IPS-15b (cell line): ENCODE measurements around the gene S100PBP.
"Not testable (repeated sequence)": the region's sequence is repeated elsewhere in the genome, so short reads cannot be mapped to it uniquely, and the experiment has no call there.

Experiments
- H3K27me3 ChIP-seq: one replicate; pipeline ENCODE4 v1.6.1; 2013; ENCODE audit warnings: low read length; ENCODE audit not compliant: control insufficient read depth, insufficient read depth
- H3K36me3 ChIP-seq: one replicate; pipeline ENCODE4 v1.6.1; 2013; ENCODE audit warnings: low read length; ENCODE audit not compliant: control insufficient read depth, insufficient read depth
- H3K4me1 ChIP-seq: one replicate; pipeline ENCODE4 v1.6.1; 2013; ENCODE audit warnings: mild to moderate bottlenecking, low read length; ENCODE audit not compliant: control insufficient read depth, insufficient read depth
- H3K4me3 ChIP-seq: one replicate; pipeline ENCODE4 v1.5.1; 2013; ENCODE audit warnings: low read depth, low read length
- H3K9ac ChIP-seq: one replicate; pipeline ENCODE4 v1.6.1; 2013; ENCODE audit warnings: low read depth, mild to moderate bottlenecking, low read length
- H3K9me3 ChIP-seq: one replicate; pipeline ENCODE4 v1.6.1; 2013; ENCODE audit warnings: mild to moderate bottlenecking, low read length; ENCODE audit not compliant: control insufficient read depth, insufficient read depth

Gene S100PBP

DNA sequence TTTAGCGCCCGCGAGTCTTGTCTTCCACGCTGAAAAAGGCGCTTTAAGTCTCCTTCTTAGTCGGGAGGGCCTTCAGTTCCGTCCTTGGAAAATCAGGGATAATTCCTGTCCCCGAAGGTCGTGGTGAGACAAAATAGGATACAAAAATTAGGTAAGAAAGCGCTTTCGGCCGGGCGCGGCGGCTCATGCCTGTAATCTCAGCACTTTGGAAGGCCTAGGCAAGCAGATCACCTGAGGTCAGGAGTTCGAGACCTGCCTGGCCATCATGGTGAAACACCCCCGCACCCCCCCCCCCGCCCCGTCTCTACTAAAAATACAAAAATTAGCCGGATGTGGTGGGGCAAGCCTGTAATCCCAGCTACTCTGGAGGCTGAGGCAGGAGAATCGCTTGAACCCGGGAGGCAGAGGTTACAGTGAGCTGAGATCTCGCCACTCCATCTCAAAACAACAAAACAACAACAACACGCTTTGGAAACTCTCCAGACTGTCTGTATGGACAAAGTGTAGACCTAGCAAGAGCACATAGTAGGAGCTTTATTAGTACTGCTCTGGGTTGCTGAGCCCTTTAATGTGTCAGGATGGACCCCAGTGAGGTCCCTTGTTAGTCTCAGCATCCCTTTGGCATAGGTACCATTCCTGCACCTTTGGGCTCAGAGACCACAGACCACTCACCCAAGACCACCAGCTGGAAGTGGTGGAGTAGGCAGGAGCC, 84.5 kb downstream of the S100PBP start:
- Histone ChIP-seq H3K9ac (no peak overlapping the region), H3K27me3 (peaks cover 41% of the 10 kb centered on the region), H3K4me3 (peak overlapping the region; percentile 62), H3K36me3 (no peaks in the 10 kb centered on the region), H3K9me3 (no peaks in the 10 kb centered on the region), H3K4me1 (no peaks in the 10 kb centered on the region)

DNA sequence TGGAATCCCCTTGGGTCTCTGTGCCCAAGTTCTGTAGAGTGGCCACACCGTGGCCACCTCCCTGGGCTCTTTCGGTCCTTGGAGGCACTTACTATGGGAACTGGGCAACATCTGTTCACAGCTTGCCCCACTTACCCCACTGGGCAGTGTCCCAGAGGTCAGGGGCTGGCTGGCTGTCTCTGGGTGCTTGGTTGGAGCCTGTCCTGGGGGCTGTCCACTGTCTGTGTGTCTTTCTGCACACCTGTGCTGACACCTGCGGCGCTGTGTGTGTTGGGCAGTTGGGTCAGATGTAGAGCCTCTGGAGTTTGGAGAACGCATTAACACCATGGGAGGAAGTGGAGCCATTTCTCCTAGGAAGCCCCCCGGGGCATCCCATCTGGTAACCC, 85.1 kb downstream of the S100PBP start:
- Histone ChIP-seq H3K4me1 (peaks cover under 1% of the 10 kb centered on the region), H3K9me3 (no peaks in the 10 kb centered on the region), H3K27me3 (peaks cover 41% of the 10 kb centered on the region), H3K36me3 (no peaks in the 10 kb centered on the region), H3K9ac (no peak overlapping the region), H3K4me3 (no peak overlapping the region)

DNA sequence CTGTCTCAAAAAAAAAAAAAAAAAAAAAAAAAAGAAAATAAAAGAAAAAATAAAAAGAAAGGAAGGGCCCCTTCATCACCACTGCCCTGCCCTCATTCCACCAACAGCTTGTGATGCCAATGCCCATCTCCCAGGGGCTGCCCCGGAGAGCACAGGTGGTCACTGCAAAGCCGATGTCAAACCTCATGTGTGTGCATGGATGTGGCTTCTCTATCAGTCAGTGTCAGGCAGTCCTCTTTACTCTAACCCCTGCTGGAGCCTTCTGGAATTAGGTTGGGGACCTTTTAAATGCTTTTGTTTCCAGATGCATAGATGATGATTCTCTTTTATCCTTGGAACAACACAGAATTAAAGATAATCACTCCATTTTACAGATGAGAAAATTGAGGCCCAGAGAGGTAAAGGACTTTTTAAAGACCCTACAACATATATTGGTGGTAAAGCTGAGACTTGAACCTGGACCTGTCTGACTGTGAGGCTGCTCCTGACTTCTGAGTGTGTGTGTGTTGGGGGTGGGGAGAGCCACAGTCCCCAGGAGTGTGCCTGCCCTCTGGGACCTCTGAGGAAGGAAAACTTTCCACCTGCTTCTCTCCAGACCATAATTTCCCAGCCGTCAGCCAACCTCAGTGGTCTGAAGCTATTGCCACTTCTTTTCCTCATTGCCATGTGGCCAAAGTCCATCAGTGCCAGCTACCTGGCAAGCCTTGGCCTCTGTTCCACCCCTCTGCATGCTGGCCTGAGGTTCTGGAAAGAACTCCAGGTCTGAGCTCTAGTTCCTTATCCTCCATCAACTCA, 86.7 kb downstream of the S100PBP start:
- peaks cover 27% of the 10 kb centered on the region for H3K27me3 ChIP-seq
- no peak overlapping the region for H3K9ac ChIP-seq
- H3K4me1 ChIP-seq = peaks cover 2% of the 10 kb centered on the region
- H3K36me3 ChIP-seq = no peaks in the 10 kb centered on the region
- H3K9me3 ChIP-seq = no peaks in the 10 kb centered on the region
- H3K4me3 ChIP-seq = no peak overlapping the region

DNA sequence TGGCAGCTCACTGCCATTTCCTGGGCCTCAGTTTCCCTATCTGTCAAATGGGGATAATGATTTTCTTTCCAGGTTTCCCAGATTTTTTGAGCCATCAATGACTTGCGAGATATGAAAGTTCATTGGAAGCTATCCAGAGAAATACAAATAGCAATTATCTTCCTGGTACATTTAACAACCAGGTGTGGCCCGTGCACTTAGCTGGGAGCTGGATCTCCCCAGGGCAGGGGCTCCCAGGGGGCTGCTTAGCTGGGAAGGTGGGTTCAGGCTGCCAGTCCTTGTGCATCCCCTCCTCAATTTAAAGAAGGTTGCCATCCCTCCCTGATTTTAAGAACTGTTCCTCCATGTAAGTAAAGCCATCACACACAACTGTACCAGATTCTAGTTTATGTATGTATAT, 87.3 kb downstream of the S100PBP start:
- Histone ChIP-seq H3K9me3 (no peaks in the 10 kb centered on the region), H3K4me1 (peaks cover 2% of the 10 kb centered on the region), H3K36me3 (no peaks in the 10 kb centered on the region), H3K4me3 (no peak overlapping the region), H3K9ac (no peak overlapping the region), H3K27me3 (peaks cover 21% of the 10 kb centered on the region)

DNA sequence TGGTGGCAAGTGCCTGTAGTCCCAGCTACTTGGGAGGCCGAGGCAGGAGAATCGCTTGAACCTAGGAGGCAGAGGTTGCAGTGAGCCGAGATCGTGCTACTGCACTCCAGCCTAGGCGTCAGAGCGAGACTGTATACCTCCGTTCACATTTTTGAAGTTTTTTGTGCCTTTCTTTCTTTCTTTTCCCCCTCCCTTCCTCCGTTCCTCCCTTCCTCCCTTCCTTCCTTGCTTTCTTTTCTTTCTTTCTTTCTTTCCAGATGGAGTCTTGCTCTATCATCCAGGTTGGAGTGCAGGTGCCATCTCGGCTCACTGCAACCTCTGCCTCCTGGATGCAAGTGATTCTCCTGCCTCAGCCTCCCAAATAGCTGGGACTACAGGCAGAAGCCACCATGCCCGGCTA, 88.1 kb downstream of the S100PBP start:
- H3K9ac ChIP-seq, H3K4me3 ChIP-seq, H3K36me3 ChIP-seq, H3K4me1 ChIP-seq, H3K9me3 ChIP-seq: not testable (repeated sequence)
- peaks cover 13% of the 10 kb centered on the region for H3K27me3 ChIP-seq

DNA sequence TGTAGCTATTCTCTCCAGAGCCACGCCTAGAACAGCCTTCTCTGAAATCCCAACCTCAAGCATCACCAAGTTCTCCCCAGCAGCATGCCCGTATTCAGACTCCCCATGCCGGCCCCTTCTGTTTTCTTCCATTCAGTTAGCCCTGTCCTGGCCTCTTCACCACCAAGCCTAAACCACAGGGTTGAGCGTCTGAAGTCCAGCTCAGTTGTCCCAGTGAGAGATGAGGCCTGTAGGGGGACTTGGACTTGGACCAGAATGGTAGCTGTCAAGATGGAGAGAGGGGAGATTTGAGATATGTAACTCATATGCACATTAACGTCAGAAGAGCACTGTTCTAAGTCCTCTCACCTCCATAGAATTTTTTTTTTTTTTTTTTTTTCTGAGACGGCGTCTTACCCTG, 89.2 kb downstream of the S100PBP start:
- H3K27me3 ChIP-seq = peaks cover 7% of the 10 kb centered on the region
- no peak overlapping the region for H3K4me3 ChIP-seq
- H3K36me3 ChIP-seq = no peaks in the 10 kb centered on the region
- H3K4me1 ChIP-seq = peaks cover 2% of the 10 kb centered on the region
- H3K9me3 ChIP-seq = no peaks in the 10 kb centered on the region
- no peak overlapping the region for H3K9ac ChIP-seq

DNA sequence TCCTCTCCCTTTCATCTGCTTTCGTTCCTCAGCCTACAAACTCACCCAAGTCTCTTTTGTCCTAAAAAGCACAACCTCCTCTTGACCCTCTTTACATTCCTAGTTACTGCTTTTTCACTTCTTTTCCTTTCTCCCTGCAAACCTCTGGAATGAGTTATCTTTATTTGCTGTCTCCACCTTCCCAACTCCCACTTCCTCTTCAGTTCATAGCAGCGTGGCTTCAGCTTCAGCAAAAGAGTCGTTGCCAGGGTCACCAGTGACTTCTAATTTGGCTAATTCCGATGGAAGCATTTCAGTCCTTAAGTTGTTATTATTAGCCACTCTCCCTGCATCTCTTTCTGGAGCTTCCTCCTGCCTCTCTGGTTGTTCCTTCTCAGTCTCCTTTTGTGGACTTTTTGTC, 90.0 kb downstream of the S100PBP start:
- H3K36me3 ChIP-seq = no peaks in the 10 kb centered on the region
- no peak overlapping the region for H3K9ac ChIP-seq
- peaks cover 2% of the 10 kb centered on the region for H3K4me1 ChIP-seq
- no peaks in the 10 kb centered on the region for H3K9me3 ChIP-seq
- H3K4me3 ChIP-seq = no peak overlapping the region
- peaks cover under 1% of the 10 kb centered on the region for H3K27me3 ChIP-seq
